ENCODE data around the gene SRGAP3.
"Not testable (repeated sequence)": the region's sequence is repeated elsewhere in the genome, so short reads cannot be mapped to it uniquely, and the experiment has no call there.

GRCh38 chr3:9293953-9294352, 44.5 kb upstream of the SRGAP3 start:
- not testable (repeated sequence) for TF ChIP-seq POLR2A (IDR thresholded peaks at IDR 0.05; ENCODE audit: low read depth, low read length); TAF1 (IDR thresholded peaks at IDR 0.05; ENCODE audit: borderline replicate concordance, low read depth, low read length)
